GM18526 (cell line): ENCODE data around the gene EPB41L4A.

Experiments used
- POLR2A ChIP-seq: IDR thresholded peaks from 3 replicates; pipeline ENCODE4 v1.6.1; 2011; ENCODE audit not compliant: insufficient read length; ENCODE audit errors: extremely low read depth

EPB41L4A gene

DNA sequence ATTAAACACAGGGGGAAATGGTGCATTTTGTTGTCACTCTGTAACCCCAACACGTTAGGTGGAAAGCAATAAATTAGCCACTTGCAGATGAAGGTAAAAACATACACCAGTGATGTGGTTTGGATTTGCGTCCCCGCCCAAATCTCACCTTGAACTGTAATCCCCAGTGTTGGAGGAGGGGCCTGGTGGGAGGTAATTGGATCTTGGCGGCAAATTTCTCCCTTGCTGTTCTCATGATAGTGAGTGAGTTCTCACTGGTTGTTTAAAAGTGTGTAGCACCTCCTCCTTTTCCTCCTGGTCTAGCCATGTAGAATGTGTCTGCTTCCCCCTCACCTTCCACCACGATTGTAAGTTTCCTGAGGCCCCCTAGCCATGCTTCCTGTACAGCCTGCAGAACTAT, 17.2 kb downstream of the EPB41L4A start:
- no peak for TF ChIP-seq POLR2A

DNA sequence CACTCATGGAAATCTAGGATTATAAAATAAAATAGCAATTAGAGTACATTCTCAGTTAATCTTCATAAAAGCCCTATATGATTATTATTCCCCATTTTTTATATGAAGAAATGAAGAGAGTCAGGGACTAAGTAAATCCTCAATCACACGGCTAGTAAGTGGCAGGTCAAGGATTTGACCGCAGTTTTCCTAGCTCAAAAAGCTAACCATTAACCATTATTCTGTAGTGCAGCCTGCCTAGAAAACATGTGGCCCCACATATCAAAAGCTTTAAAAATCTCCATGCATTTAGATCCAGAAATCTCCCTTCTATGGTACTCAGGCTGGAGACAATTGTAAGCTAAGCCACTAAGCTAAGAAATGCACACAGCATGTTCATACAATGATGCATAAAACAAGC, 21.4 kb downstream of the EPB41L4A start:
- no peak for TF ChIP-seq POLR2A

DNA sequence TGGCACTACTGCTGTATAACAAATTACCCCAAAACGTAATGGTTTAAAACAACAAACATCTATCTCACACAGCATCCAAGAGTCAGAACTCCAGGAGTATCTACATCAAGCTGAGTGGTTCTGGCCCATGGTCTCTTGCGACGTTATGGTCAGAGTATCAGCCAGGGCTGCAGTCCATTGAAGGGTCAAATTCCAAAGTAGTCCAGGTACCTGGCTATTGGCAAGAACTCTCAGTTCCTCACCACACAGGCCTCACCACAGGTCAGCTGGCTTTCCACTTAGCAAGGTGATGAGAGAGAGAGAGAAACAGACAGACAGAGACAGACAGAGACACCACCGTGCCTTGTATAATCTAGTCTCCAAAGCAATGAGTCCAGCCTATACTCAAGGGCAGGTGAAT, 22.6 kb downstream of the EPB41L4A start:
- TF ChIP-seq POLR2A, result no peak

DNA sequence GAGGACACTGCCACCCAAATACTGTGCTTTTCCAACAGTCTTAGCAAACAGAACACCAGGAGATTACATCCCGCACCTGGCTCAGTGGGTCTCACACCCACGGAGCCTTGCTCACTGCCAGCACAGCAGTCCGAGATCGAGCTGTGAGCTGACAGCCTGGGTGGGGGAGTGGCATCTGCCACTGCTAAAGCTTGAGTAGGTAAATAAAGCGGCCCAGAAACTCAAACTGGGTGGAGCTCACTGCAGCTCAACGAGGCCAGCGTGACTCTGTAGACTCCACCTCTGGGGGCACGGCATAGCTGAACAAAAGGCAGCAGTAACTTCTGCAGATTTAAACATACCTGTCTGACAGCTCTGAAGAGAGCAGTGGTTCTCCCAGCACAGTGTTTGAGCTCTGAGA, 28.8 kb downstream of the EPB41L4A start:
- TF ChIP-seq POLR2A, result no peak

DNA sequence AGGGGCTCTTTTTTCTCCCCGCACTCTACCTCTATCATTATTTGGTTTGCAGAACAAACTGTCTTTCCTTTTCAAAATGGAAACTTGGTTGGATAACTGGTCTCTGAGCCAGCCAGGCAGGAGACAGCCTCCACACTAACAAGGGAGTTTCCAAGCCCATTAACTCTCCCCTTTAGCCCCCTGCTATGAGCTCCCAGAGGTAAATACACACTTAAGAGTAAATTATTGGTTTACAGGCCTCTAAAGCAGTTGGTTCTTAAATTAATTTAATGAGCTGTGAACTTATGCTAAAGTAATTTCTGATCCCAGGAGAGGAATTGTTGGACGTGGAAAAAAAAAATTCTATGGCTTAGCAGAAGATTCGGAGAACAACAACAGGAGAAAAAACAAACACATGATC, 30.3 kb downstream of the EPB41L4A start:
- no peak for TF ChIP-seq POLR2A

DNA sequence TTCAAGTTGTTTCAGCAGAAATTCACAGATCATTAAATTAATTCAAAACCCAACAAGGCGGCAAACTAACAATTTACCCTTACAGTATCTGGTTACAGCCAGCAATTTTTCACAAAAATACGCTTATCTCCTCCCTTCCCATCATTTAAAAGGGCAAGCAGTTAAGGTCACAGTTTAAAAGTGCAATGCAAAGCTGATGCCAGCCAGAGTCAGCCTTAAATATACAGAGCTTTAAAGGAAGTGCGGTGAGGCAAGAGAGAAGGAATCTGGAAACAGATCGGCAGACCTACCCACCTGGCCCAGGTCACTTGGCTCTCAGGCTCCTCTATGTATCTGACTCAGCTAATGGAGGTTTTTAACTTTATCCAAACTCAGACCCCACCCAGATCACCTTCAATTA, 31.0 kb downstream of the EPB41L4A start:
- no peak for TF ChIP-seq POLR2A

DNA sequence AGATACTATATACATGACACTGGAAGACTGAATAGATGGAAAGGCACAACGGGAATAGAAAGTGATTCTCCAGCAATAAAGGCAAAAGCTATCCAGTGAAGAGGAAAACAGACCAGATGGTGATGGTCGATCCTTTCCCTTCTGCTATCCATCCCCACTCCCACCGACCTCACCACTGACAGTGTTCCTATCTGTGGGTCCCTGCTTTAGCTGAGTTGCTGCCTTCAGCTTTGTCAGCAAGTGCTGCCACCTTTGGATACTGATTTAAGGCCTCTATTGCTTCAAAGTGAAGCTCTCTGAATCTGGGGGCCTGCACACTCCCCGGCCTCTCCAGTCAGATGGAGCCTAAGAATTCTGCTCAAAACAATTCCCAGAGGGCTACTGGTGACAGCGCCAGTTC, 32.3 kb downstream of the EPB41L4A start:
- TF ChIP-seq POLR2A, result no peak

DNA sequence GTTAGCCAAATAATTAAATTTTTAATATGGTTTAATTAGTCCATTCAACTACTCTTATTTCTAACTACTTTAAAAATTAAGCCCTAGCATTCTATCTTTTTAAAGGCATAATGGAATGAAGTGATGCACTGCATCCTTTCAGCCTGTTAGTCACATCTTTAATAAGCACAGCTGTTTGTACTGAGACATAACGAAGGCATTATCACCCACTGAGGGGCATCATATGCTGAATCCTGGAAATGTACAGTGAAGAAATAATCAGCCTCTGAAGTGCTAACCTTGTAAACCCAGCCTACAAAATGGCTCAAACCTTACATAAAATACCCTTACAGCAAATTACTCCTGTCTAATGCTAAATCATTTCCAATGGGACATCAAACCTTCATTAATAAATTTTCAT, 33.1 kb downstream of the EPB41L4A start:
- no peak for TF ChIP-seq POLR2A

DNA sequence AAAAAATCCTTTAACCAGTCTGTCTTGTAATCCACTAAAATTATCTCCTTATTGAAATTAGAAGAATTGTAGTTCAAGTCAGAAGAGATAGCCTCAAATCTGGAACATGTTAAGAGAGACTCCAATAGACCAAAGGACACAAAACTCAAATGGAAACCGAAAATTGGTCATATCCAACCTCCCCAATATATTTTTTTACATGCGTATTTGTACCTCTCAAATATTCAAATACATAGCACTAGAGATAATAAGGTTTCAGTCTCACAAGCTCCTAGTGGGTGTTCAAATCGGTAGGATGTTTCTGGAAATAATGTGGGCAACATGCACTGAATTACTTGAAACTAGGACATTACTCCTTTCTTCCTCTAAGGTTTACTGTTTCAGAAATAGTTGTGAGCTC, 33.5 kb downstream of the EPB41L4A start:
- no peak for TF ChIP-seq POLR2A

DNA sequence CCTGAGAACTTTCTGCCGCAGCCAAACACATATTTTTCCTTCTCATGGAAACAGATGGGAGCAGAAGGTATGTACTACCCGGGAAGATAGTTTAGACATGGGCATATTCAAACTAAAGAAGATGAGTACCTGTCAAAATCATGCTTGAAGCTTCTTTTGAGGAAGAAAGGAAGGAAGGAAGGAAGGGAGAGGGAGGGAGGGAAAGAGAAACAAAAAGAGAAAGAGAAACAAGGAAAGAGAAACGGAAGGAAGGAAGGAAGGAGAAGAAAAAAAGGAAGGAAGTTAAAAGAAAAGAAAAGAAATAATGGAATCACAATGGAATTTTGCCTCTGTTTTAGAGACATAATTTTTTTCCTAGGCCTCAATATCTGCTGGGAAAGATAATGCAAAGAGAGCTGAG, 34.6 kb downstream of the EPB41L4A start:
- no peak for TF ChIP-seq POLR2A

DNA sequence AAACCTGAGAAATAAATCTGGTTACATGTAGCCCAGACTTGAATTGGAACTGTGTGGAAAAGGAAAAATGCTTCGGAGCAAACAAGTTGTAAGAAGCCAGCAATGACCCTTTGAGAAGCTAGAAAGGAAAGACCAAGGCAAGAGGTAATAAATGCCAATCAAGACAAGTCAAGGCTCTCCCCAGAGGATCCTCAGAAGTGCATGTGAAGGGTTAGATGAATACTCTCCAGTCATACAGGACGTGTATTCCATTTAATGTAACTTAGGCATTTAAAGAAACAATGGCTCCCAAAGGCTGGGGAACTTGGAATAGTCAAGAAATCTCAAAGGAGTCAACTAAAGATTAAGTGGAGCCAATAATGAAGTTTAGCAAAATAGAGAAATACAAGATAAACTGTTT, 36.2 kb downstream of the EPB41L4A start:
- TF ChIP-seq POLR2A, result no peak

DNA sequence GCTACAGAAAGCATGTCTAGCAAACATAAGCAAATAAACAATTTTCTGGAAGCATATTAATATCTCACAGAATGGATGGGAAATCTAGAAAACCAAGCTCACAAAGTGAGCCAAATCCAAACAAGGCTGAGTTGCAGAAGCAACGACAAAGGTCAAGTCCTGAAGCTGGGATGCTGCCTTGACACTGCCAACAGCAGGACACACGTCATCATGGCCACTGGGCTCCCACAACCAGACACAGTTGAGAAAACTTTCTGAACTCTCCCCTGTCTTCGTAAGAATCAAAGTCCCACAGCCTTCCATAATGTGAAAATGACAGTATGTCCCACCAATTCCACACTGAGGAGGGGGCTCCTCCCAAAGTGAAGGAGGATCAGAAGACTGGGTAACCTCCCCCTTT, 37.6 kb downstream of the EPB41L4A start:
- TF ChIP-seq POLR2A, result no peak

DNA sequence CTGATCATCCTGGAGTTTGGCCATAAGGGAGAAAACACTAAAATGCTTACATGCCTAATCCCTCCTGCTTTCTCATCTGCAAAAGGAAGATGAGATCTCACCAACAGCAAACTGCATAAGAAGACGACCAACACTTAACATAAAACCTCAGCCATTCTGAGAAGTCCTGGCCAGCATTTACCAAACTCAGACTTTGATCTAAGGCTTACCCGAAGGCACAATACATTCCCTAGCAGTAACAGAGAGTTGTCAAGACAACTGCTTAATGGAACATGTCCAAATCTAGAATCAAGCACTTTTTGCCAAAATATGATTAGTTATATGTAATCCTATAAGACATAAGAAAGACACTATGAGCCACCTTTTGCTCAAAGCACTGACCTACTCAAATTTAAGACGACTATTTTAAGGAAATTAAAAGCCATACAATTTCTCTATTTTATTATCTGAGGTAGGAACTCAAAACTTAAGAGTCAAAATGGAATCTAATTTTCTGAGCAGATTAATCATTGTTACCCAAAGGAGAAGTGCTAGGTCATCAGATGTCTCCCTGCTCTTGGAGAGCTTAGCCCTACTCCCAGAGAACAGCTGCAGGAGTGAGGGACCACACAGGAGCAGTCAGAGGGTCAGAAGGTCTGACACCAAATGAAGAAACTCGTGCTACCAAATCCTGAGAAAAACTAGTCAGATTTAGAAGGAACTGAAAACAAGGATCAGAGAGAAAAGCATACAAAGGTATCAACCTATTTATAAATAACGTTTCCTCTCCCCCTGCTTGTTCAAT, 39.3 kb downstream of the EPB41L4A start:
- no peak for TF ChIP-seq POLR2A

DNA sequence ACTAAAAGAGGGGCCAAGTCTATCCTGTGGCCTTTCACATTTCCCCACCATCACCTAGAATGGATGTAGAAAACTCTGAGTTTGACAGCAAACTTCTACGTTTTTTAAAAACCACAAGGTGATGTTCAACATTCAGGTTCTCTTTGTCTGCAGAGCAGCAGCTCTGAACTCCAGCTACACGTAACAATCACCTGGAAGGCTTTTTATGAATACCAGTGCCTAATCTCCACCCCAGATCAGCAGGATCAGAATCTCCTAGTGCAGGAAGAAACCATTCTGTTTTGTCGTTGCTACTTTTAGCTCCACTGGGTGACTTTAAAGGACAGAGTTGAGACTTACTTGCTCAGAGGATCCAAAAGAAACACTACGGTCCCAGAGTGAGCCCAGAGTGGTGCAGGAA, 44.3 kb downstream of the EPB41L4A start:
- no peak for TF ChIP-seq POLR2A

DNA sequence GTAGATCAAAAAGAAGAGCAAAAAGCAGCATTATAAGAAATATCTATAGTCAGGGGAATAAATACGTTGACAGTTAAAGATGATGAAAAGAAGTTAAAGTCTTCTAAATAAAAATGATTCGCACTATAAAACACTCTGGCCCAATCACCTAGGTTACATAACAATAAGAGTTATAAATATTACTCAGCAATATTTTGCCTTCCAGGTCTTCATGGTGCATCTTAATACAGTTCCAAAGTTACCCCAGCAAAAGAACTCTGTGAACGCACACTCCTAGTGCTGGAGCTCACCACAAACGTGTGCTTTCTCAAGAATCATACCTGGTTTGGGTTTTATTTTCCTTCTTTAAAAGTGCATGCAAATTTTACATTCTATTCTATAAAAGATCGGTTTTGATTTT, 44.7 kb downstream of the EPB41L4A start:
- no peak for TF ChIP-seq POLR2A

DNA sequence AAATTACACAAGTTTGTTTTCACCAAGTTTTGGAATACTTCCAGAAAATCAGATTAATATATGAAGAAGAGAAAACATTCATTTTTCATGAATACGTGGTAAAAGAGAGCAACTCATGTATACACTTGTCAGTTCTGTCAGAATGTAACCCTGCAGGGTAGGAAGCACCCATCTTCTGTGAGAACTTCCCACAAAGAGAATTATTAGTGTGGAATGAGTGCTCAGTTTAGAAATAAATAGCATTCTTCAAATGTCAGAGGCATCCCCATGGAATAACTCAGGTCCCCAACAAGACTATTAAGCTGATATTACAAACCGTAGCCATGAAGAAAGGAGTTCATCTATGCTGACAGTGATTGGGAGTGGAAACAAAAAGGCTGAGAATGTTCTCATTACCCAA, 45.2 kb downstream of the EPB41L4A start:
- no peak for TF ChIP-seq POLR2A

DNA sequence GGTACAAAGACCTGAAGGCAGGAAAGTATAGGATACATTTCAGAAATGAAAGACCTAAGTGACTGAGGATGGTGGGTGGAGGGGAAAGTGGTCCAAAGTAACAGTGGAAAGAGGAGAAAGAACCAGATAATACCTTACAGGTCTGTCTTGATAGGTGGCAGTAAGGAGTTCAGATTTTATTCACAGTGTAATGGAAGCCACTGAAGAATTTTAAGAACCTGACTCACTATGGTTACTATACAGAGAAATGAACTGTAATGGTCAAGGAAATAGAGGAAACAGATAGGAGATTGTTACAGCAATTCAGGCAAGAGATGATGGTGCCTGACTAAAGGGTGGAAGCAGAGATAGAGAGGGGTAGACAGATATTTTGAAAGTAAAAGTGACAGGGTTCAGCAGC, 46.5 kb downstream of the EPB41L4A start:
- no peak for TF ChIP-seq POLR2A
